SK-N-SH (cell line): Measurements from ENCODE around the gene PTPRG. TPM values are rescaled to one million over a fixed set of nuclear protein-coding genes. Genes with fewer than 3 reads are reported as not detected.
"Not testable (repeated sequence)": the region's sequence is repeated elsewhere in the genome, so short reads cannot be mapped to it uniquely, and the experiment has no call there.

Experiments used
- CTCF ChIA-PET: fragments of 300-600, 350-600 bp; formaldehyde crosslinking; extraction: SDS; loops from one replicate; lab custom pipeline; 2021; lab: Yijun Ruan, JAX
- POLR2A ChIA-PET: fragments of 350-600 bp; sonication (Branson Sonifier 250); formaldehyde crosslinking; extraction: SDS; loops from one replicate; lab custom pipeline; 2020; ENCODE audit warnings: antibody characterized with exemption, inconsistent platforms; lab: Yijun Ruan, JAX
- DNase-seq: peaks from one replicate; pipeline ENCODE4 v3.0.0; 2012
- H2AFZ ChIP-seq: fragments of 200-600 bp; sonication (generic); 2 replicates; pipeline ENCODE4 v1.8.1; 2016; ENCODE audit warnings: antibody characterized with exemption, mild to moderate bottlenecking, low read depth
- H3F3A ChIP-seq: fragments of 200-600 bp; sonication (generic); replicated peaks from 2 replicates; pipeline ENCODE3; 2016; ENCODE audit warnings: antibody characterized with exemption, mild to moderate bottlenecking; ENCODE audit not compliant: insufficient read depth
- H3K27ac ChIP-seq, 2 experiments: fragments of 200-500 bp in 1 of 2; fragments of 200-600 bp in 1 of 2; sonication (Bioruptor generic) in 1 of 2; sonication (generic), shearing (Covaris generic) in 1 of 2; 2 replicates each; pipeline versions ENCODE4 v1.5.1 to v1.6.1; 2014 to 2016; ENCODE audit warnings: low read depth in 2 of 2, inconsistent platforms in 1 of 2, low read length in 1 of 2, mild to moderate bottlenecking in 1 of 2, mixed read lengths in 1 of 2
- H3K27me3 ChIP-seq: fragments of 200-600 bp; sonication (generic), shearing (Covaris generic); 2 replicates; pipeline ENCODE4 v1.6.1; 2016; ENCODE audit warnings: mixed run types; ENCODE audit not compliant: insufficient read depth
- H3K36me3 ChIP-seq, 2 experiments: fragments of 200-500 bp in 1 of 2; fragments of 200-600 bp in 1 of 2; sonication (Bioruptor generic) in 1 of 2; sonication (generic) in 1 of 2; replicated peaks in 1 of 2; 2 replicates each; pipeline versions ENCODE3 to v1.5.1; 2014 to 2016; ENCODE audit warnings: low read length in 1 of 2, mild to moderate bottlenecking in 1 of 2; ENCODE audit not compliant: insufficient read depth in 2 of 2, control insufficient read depth in 1 of 2
- H3K4me1 ChIP-seq, 2 experiments: fragments of 200-500 bp in 1 of 2; fragments of 200-600 bp in 1 of 2; sonication (Bioruptor generic) in 1 of 2; sonication (generic), shearing (Covaris generic) in 1 of 2; 2 replicates each; pipeline versions ENCODE4 v1.5.1 to v1.6.1; 2014 to 2016; ENCODE audit warnings: low read depth in 1 of 2, low read length in 1 of 2, mixed run types in 1 of 2; ENCODE audit not compliant: insufficient read depth in 2 of 2, control insufficient read depth in 1 of 2
- H3K4me2 ChIP-seq: fragments of 200-600 bp; sonication (generic), shearing (Covaris generic); 2 replicates; pipeline ENCODE4 v1.6.1; 2017; ENCODE audit warnings: mixed run types
- H3K4me3 ChIP-seq, 2 experiments: fragments of 200-500 bp in 1 of 2; fragments of 200-600 bp in 1 of 2; sonication (Bioruptor generic) in 1 of 2; sonication (generic), shearing (Covaris generic) in 1 of 2; 2 replicates each; pipeline versions ENCODE4 v1.5.1 to v1.8.1; 2014 to 2016; ENCODE audit warnings: low read depth in 2 of 2, inconsistent platforms in 1 of 2, low read length in 1 of 2, mild to moderate bottlenecking in 1 of 2, mixed read lengths in 1 of 2, moderate library complexity in 1 of 2
- H3K79me2 ChIP-seq: fragments of 200-600 bp; sonication (generic); 2 replicates; pipeline ENCODE4 v1.8.1; 2017; ENCODE audit warnings: mild to moderate bottlenecking; ENCODE audit not compliant: insufficient read depth
- H3K9ac ChIP-seq: fragments of 200-600 bp; sonication (generic); 2 replicates; pipeline ENCODE4 v1.6.1; 2017; ENCODE audit warnings: mixed run types
- H3K9me2 ChIP-seq: fragments of 200-600 bp; sonication (generic); 2 replicates; pipeline ENCODE4 v1.6.1; 2017; ENCODE audit warnings: mixed run types
- H3K9me3 ChIP-seq: fragments of 200-600 bp; sonication (generic); 2 replicates; pipeline ENCODE4 v1.6.1; 2017; ENCODE audit warnings: mixed run types, mild to moderate bottlenecking, moderate library complexity
- H4K20me1 ChIP-seq: fragments of 200-600 bp; sonication (generic); 2 replicates; pipeline ENCODE4 v1.6.1; 2017; ENCODE audit warnings: mild to moderate bottlenecking, mixed run types; ENCODE audit not compliant: insufficient read depth
- CHD2 ChIP-seq: fragments of 150-350 bp; IDR thresholded peaks from 2 replicates; pipeline ENCODE4 v1.6.1; 2018; ENCODE audit warnings: low read length; ENCODE audit not compliant: partially characterized antibody
- EP300 ChIP-seq, 2 experiments: IDR thresholded peaks; 2 replicates each; pipeline versions ENCODE4 v1.4.0 to v1.6.1; 2012; ENCODE audit warnings: borderline replicate concordance in 1 of 2, low read depth in 1 of 2, low read length in 1 of 2
- EZH2phosphoT487 ChIP-seq: fragments of 200-600 bp; sonication (generic); IDR thresholded peaks from 2 replicates; pipeline ENCODE4 v1.6.1; 2017; ENCODE audit warnings: low read depth, mixed run types, mild to moderate bottlenecking, antibody characterized with exemption, moderate library complexity, borderline replicate concordance
- FOSL2 ChIP-seq: IDR thresholded peaks from 2 replicates; pipeline ENCODE4 v1.4.0; 2012; ENCODE audit warnings: low read depth, mild to moderate bottlenecking, moderate library complexity, borderline replicate concordance
- GATA2 ChIP-seq: sonication (generic); formaldehyde crosslinking; IDR thresholded peaks from 2 replicates; pipeline ENCODE4 v1.5.0; 2020; ENCODE audit warnings: mild to moderate bottlenecking, missing genetic modification reagents
- MEF2A ChIP-seq: IDR thresholded peaks from 2 replicates; pipeline ENCODE4 v1.4.0; 2012; ENCODE audit warnings: low read depth, borderline replicate concordance
- MXI1 ChIP-seq: IDR thresholded peaks from 2 replicates; pipeline ENCODE4 v1.6.1; 2012; ENCODE audit warnings: mild to moderate bottlenecking, low read depth, low read length, improper control_type of control experiment
- PBX3 ChIP-seq: IDR thresholded peaks from 2 replicates; pipeline ENCODE4; 2012
- POLR2AphosphoS5 ChIP-seq: IDR thresholded peaks from 2 replicates; pipeline ENCODE4 v1.6.1; 2012; ENCODE audit warnings: low read depth, low read length
- RXRA ChIP-seq: IDR thresholded peaks from 2 replicates; pipeline ENCODE4 v1.4.0; 2012; ENCODE audit warnings: low read depth, mild to moderate bottlenecking, borderline replicate concordance
- SIN3A ChIP-seq: IDR thresholded peaks from 2 replicates; pipeline ENCODE4 v1.6.1; 2012; ENCODE audit warnings: low read depth, mild to moderate bottlenecking, low read length, moderate library complexity, borderline replicate concordance
- SMC3 ChIP-seq: IDR thresholded peaks from 2 replicates; pipeline ENCODE4 v1.6.1; 2012; ENCODE audit warnings: low read depth, low read length, improper control_type of control experiment
- USF1 ChIP-seq: IDR thresholded peaks from 2 replicates; pipeline ENCODE4 v1.4.0; 2012; ENCODE audit warnings: low read depth, borderline replicate concordance
- USF2 ChIP-seq: fragments of 150-350 bp; IDR thresholded peaks from 2 replicates; pipeline ENCODE4 v1.6.1; 2017; ENCODE audit warnings: antibody characterized with exemption, low read length, low read depth, borderline replicate concordance
- YY1 ChIP-seq: IDR thresholded peaks from 2 replicates; pipeline ENCODE4 v1.4.0; 2012; ENCODE audit warnings: low read depth, mild to moderate bottlenecking
- WGBS: methylation state at CpG from one replicate; pipeline ENCODE4 v1.1.6; 2017; ENCODE audit warnings: low lambda C conversion rate; 5-methylcytosine and 5-hydroxymethylcytosine counted together
- polyA plus RNA-seq, 3 experiments: library from polyadenylated mRNA; depleted of rRNA; stranded (reverse); fragments of >200 nt; gene quantifications; 2 replicates each; pipeline ENCODE4 v1.2.3, GENCODE V29; 2012

PTPRG gene
- polyA plus RNA-seq, 1 of the 3 experiments (the other 2 are of a cell fraction), result 14.1 TPM

- no peaks in the 10 kb centered on the region for H3K27me3 ChIP-seq
- H3K27ac ChIP-seq, result no peak overlapping the region
- ChIA-PET CTCF (interaction anchor here (0.8 kb wide), 1 partner anchor 18 kb away, joined by 3 read pairs; no protein-coding TSS in a partner anchor), POLR2A (no interaction called here)
- no peaks in the 10 kb centered on the region for H3K9me3 ChIP-seq
- TF ChIP-seq SIN3A, result no peak
- TF ChIP-seq RXRA, result no peak
- TF ChIP-seq EZH2phosphoT487, result no peak
- TF ChIP-seq SMC3, result no peak
- no peak for TF ChIP-seq USF1
- TF ChIP-seq EP300 (IDR thresholded peaks at IDR 0.05; ENCODE audit: borderline replicate concordance in 1 of 2, low read depth in 1 of 2, low read length in 1 of 2), result no peak
- no peak overlapping the region for H3K4me3 ChIP-seq
- H3K9ac ChIP-seq, result no peak overlapping the region
- no peak overlapping the region for H2AFZ ChIP-seq
- H3K79me2 ChIP-seq, result no peaks in the 10 kb centered on the region; the same call in 1 of the 2 replicates
- peaks cover 4% of the 10 kb centered on the region for H3F3A ChIP-seq
- no peak for DNase-seq
- no peak overlapping the region for H3K4me2 ChIP-seq
- no peaks in the 10 kb centered on the region for H3K36me3 ChIP-seq
- WGBS, result 92% methylated on average over 4 of the region's 4 CpGs
- H3K4me1 ChIP-seq, result peaks cover 0 to 15% of the 10 kb centered on the region in 2 experiments; a peak in 2 of 4 replicates
- peaks cover 5% of the 10 kb centered on the region; the same call in 1 of the 2 replicates for H4K20me1 ChIP-seq
- H3K9me2 ChIP-seq, result no peaks in the 10 kb centered on the region
Observed at GRCh38 chr3:61813636-61814035, 252.3 kb downstream of the PTPRG start.

GRCh38 chr3:61814674-61815073 is 253.3 kb downstream of the PTPRG start:
- no peak overlapping the region for H3K27ac ChIP-seq
- no peaks in the 10 kb centered on the region for H3K36me3 ChIP-seq
- TF ChIP-seq CHD2 (no peak), MEF2A (no peak), PBX3 (no peak), USF1 (no peak), POLR2AphosphoS5 (no peak), GATA2 (CRISPR knock-in tag) (no peak), MXI1 (no peak), YY1 (no peak), FOSL2 (no peak), USF2 (no peak)
- TF ChIP-seq, all 33 proteins: peak for 0
- CTCF ChIA-PET, result interaction anchor here (0.8 kb wide), 1 partner anchor 17 kb away, joined by 3 read pairs; no protein-coding TSS in a partner anchor
- H3F3A ChIP-seq, result peaks cover 9% of the 10 kb centered on the region
- POLR2A ChIA-PET, result no interaction called here
- H3K9me2 ChIP-seq, result no peaks in the 10 kb centered on the region
- H4K20me1 ChIP-seq, result peaks cover 5% of the 10 kb centered on the region; the same call in 1 of the 2 replicates
- H3K79me2 ChIP-seq, result no peaks in the 10 kb centered on the region; the same call in 1 of the 2 replicates
- H3K9me3 ChIP-seq, result no peaks in the 10 kb centered on the region
- H3K9ac ChIP-seq, result no peak overlapping the region
- DNase-seq, result no peak
- 67% methylated on average over 1 of the region's 1 CpG for WGBS
- H3K4me3 ChIP-seq, result no peak overlapping the region
- peaks cover 0 to 15% of the 10 kb centered on the region in 2 experiments; a peak in 2 of 4 replicates for H3K4me1 ChIP-seq
- no peak overlapping the region for H2AFZ ChIP-seq
- no peaks in the 10 kb centered on the region for H3K27me3 ChIP-seq
- H3K4me2 ChIP-seq, result no peak overlapping the region

GRCh38 chr3:61816304-61816703 is 254.9 kb downstream of the PTPRG start:
- H3K4me3 ChIP-seq, H3K4me1 ChIP-seq, H3K27me3 ChIP-seq, H3K79me2 ChIP-seq, H3K9ac ChIP-seq, H3K27ac ChIP-seq, H3K36me3 ChIP-seq, H3K9me3 ChIP-seq, H3K4me2 ChIP-seq, H2AFZ ChIP-seq, DNase-seq, H3K9me2 ChIP-seq, H4K20me1 ChIP-seq: not testable (repeated sequence)
- ChIA-PET CTCF (interaction anchor here (1.4 kb wide), 1 partner anchor 377 kb away, joined by 3 read pairs; no protein-coding TSS in a partner anchor), POLR2A (interaction anchor here (0.6 kb wide), 1 partner anchor 236 kb away, joined by 3 read pairs; no protein-coding TSS in a partner anchor)
- WGBS, result 88% methylated on average over 3 of the region's 5 CpGs
- H3F3A ChIP-seq, result peaks cover 14% of the 10 kb centered on the region
